Endodermal cell (in vitro differentiated cells): ENCODE measurements around the gene RPS6KA2. TPM values are rescaled to one million over a fixed set of nuclear protein-coding genes. Genes with fewer than 3 reads are reported as not detected.
A peak's percentile ranks its signal among the peaks of the same experiment; 100 is the strongest.

Experiments
- DNase-seq: peaks from one replicate; pipeline ENCODE4 v3.0.0-alpha.2; 2017
- H3K27ac ChIP-seq: 2 replicates; pipeline ENCODE4 v1.5.1; 2013; ENCODE audit warnings: mild to moderate bottlenecking, low read depth, low read length, moderate library complexity
- H3K27me3 ChIP-seq: 2 replicates; pipeline ENCODE4 v1.6.1; 2013; ENCODE audit warnings: mild to moderate bottlenecking, low read length, moderate library complexity; ENCODE audit not compliant: insufficient read depth, control insufficient read depth, poor library complexity, severe bottlenecking
- H3K36me3 ChIP-seq: 2 replicates; pipeline ENCODE4 v1.7.0; 2013; ENCODE audit warnings: mild to moderate bottlenecking, low read length, moderate library complexity; ENCODE audit not compliant: control insufficient read depth, insufficient read depth
- H3K4me1 ChIP-seq: one replicate; pipeline ENCODE4 v1.7.0; 2013; ENCODE audit warnings: low read length; ENCODE audit not compliant: control insufficient read depth, insufficient read depth
- H3K4me3 ChIP-seq: 2 replicates; pipeline ENCODE4 v1.5.1; 2013; ENCODE audit warnings: mild to moderate bottlenecking, low read length, moderate library complexity
- H3K9ac ChIP-seq: 2 replicates; pipeline ENCODE4 v1.6.1; 2013; ENCODE audit warnings: mild to moderate bottlenecking, low read length, moderate library complexity; ENCODE audit not compliant: poor library complexity, severe bottlenecking; ENCODE audit errors: extremely low read depth
- H3K9me3 ChIP-seq: 2 replicates; pipeline ENCODE4 v1.6.1; 2013; ENCODE audit warnings: mild to moderate bottlenecking, low read length, moderate library complexity; ENCODE audit not compliant: control insufficient read depth
- H3K27ac Mint-ChIP-seq: 2 replicates; pipeline ENCODE4 v1.8.0; 2020; ENCODE audit warnings: mixed read lengths
- H3K27me3 Mint-ChIP-seq: 2 replicates; pipeline ENCODE4 v1.8.0; 2021; ENCODE audit warnings: mild to moderate bottlenecking, mixed read lengths; ENCODE audit not compliant: insufficient read depth
- H3K36me3 Mint-ChIP-seq: 2 replicates; pipeline ENCODE4 v1.8.0; 2020; ENCODE audit warnings: low read depth, mixed read lengths
- H3K4me1 Mint-ChIP-seq: 2 replicates; pipeline ENCODE4 v1.8.0; 2020; ENCODE audit warnings: mixed read lengths
- H3K4me3 Mint-ChIP-seq: 2 replicates; pipeline ENCODE4 v1.8.0; 2020; ENCODE audit warnings: mild to moderate bottlenecking, moderate library complexity, mixed read lengths
- H3K9me3 Mint-ChIP-seq: 2 replicates; pipeline ENCODE4 v1.8.0; 2020; ENCODE audit warnings: mild to moderate bottlenecking, mixed read lengths
- CTCF ChIP-seq: fragments of 200-600 bp; sonication (generic); conservative IDR thresholded peaks from 2 replicates; pipeline ENCODE4 v1.5.0; 2021; ENCODE audit warnings: antibody characterized with exemption, mild to moderate bottlenecking
- WGBS, 2 experiments: methylation state at CpG; one replicate each; pipeline versions ENCODE4 v1.1.5 to v1.1.7; 2013; ENCODE audit warnings: missing lambda C conversion rate in 2 of 2, mixed read lengths in 1 of 2; ENCODE audit not compliant: insufficient coverage in 1 of 2, insufficient read length in 1 of 2; 5-methylcytosine and 5-hydroxymethylcytosine counted together
- total RNA-seq, 2 donors: library from RNA; stranded (reverse); fragmentation: NEBNext Ultra II Directional in 1 of 2; extraction: Animal tissue kit (Norgen Biotek cat#: 25700) in 1 of 2; gene quantifications; 2 replicates in 1 of 2; 3 replicates in 1 of 2; pipeline ENCODE4 v1.2.1, GENCODE V29; 2021

RPS6KA2 gene
- total RNA-seq, 2 donors from 2014 or later, result 17.9 to 23.9 TPM

DNA sequence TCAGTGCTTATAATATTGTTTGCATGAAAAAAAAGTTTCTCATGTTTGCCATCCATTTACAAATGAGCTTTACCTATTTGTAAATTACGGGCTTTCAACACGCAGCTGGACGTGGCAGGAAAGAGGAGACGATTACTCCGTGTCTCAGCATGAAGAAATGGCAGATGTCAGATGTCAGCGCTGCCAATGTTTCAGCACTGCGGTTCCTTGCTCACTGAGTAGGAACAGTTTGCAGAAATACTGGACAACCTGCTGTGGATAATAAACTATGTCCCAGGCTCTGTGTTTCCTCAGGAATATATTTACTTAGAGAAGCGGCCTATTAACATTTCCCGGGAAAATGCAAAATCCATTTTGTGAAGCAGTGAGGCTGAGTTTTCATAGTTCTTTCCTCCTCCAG is 63.2 kb downstream of the RPS6KA2 start:
- Histone ChIP-seq H3K27me3 (no peaks in the 10 kb centered on the region), H3K27ac (no peak overlapping the region), H3K4me1 (no peaks in the 10 kb centered on the region), H3K4me3 (no peak overlapping the region), H3K36me3 (no peaks in the 10 kb centered on the region), H3K9me3 (no peaks in the 10 kb centered on the region), H3K9ac (no peak overlapping the region)
- Mint-ChIP-seq H3K27ac (no peak overlapping the region), H3K27me3 (no peaks in the 10 kb centered on the region), H3K36me3 (peaks cover 5% of the 10 kb centered on the region), H3K4me1 (peaks cover 2% of the 10 kb centered on the region), H3K9me3 (no peaks in the 10 kb centered on the region), H3K4me3 (no peak overlapping the region)
- 90 to 95% methylated on average over 9 of the region's 9 CpGs for WGBS, 2 experiments
- peak; percentile 10 for DNase-seq
- TF ChIP-seq CTCF, result no peak

DNA sequence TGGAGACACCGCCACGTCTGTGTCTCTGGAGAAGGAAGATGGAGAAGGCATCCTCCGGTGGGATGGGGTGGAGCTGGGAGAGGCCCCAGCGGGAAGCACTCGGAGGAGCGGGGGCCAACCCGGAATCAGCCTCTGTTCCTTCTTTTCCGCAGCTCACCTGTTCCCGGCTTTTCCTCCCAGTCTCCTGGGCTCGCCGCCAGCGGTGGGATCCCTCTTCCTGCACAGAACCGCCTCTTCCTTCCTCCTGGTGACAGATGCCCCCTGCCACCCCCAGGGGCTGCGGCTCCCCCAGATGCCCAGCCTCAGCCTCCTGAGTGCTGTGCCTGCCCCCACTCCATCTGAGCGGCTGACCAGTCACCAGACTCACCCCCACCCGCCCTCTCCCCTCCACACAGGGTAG is 63.9 kb downstream of the RPS6KA2 start:
- no peak overlapping the region for H3K27ac ChIP-seq
- Mint-ChIP-seq H3K9me3 (no peaks in the 10 kb centered on the region), H3K36me3 (peaks cover 5% of the 10 kb centered on the region), H3K4me1 (peaks cover 2% of the 10 kb centered on the region), H3K4me3 (no peak overlapping the region), H3K27ac (no peak overlapping the region), H3K27me3 (no peaks in the 10 kb centered on the region)
- no peaks in the 10 kb centered on the region for H3K27me3 ChIP-seq
- no peak overlapping the region for H3K4me3 ChIP-seq
- no peaks in the 10 kb centered on the region for H3K36me3 ChIP-seq
- H3K9ac ChIP-seq, result no peak overlapping the region
- H3K9me3 ChIP-seq, result no peaks in the 10 kb centered on the region
- peak; percentile 39 for DNase-seq
- no peaks in the 10 kb centered on the region for H3K4me1 ChIP-seq
- 90 to 96% methylated on average over 6 to 16 of the region's 16 CpGs for WGBS, 2 experiments
- TF ChIP-seq CTCF, result no peak

DNA sequence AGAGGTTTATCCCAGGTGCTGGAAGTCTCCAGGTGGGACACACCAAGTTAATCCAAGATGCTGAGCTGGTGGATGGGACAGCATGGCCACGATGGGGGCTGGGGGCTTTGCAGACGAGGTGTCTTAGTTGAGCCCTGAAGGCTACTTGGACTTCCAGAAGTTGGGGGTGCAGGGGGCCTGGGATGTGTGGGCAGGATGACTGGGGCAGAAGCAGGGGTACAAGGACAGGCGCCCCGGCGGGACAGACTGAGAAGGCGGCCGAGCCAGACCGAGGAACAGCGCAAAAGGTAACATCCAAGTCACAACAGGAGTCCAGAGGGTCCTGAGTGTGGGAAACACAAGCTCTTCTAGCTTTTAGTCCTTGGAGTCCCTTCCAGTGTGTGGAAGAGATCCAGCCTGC is 64.3 kb downstream of the RPS6KA2 start:
- H3K36me3 Mint-ChIP-seq, result peaks cover 5% of the 10 kb centered on the region
- no peak overlapping the region for H3K9ac ChIP-seq
- H3K4me1 Mint-ChIP-seq, result peaks cover 2% of the 10 kb centered on the region
- no peak overlapping the region for H3K27ac ChIP-seq
- no peaks in the 10 kb centered on the region for H3K4me1 ChIP-seq
- no peaks in the 10 kb centered on the region for H3K9me3 ChIP-seq
- TF ChIP-seq CTCF, result no peak
- H3K4me3 Mint-ChIP-seq, result no peak overlapping the region
- WGBS, 2 experiments, result 96 to 99% methylated on average over 9 of the region's 9 CpGs
- H3K36me3 ChIP-seq, result no peaks in the 10 kb centered on the region
- DNase-seq, result peak; percentile 31
- H3K4me3 ChIP-seq, result no peak overlapping the region
- H3K27me3 Mint-ChIP-seq, result no peaks in the 10 kb centered on the region
- H3K27me3 ChIP-seq, result no peaks in the 10 kb centered on the region
- H3K9me3 Mint-ChIP-seq, result no peaks in the 10 kb centered on the region
- H3K27ac Mint-ChIP-seq, result no peak overlapping the region
